ENCODE results near the gene TFDP1.
"Not testable (repeated sequence)": the region's sequence is repeated elsewhere in the genome, so short reads cannot be mapped to it uniquely, and the experiment has no call there.

Gene TFDP1

GRCh38 chr13:113550453-113550852, 34.1 kb upstream of the TFDP1 start:
- no peak for DNase-seq (ENCODE audit: low read depth in 2 of 2)

GRCh38 chr13:113551081-113552000, 33.2 kb upstream of the TFDP1 start:
- no peak for DNase-seq (ENCODE audit: low read depth in 2 of 2)

DNA sequence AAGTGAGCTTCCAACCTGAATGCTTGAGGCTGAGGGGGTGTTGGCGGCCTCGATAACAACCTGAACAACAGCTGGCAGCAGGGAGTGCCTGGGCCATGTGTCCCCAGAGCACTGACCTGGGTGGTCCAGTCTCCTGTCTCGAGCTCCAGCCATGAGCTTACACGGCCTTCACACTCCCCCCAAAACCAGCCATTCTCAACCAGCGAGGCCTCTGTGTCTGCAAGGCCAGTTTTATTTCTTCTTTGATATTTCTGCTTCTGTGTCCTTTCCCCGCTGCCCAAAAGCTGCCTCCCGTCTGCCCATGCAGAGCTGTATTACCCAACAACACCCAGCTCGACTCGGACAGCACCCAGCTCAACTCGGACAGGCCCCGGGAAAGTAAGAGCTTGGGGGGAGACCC, 32.5 kb upstream of the TFDP1 start:
- DNase-seq (ENCODE audit: low read depth in 2 of 2): no peak

GRCh38 chr13:113552786-113553434, 31.6 kb upstream of the TFDP1 start:
- DNase-seq (ENCODE audit: low read depth in 2 of 2): no peak

- DNase-seq (ENCODE audit: low read depth in 2 of 2): no peak
These were observed 30.8 kb upstream of the TFDP1 start for GRCh38 chr13:113553511-113554332.

GRCh38 chr13:113554333-113554700, 30.2 kb upstream of the TFDP1 start:
- DNase-seq (ENCODE audit: low read depth in 2 of 2): no peak

- no peak for DNase-seq (ENCODE audit: low read depth in 2 of 2)
These were observed 29.4 kb upstream of the TFDP1 start for GRCh38 chr13:113555141-113555540.

DNA sequence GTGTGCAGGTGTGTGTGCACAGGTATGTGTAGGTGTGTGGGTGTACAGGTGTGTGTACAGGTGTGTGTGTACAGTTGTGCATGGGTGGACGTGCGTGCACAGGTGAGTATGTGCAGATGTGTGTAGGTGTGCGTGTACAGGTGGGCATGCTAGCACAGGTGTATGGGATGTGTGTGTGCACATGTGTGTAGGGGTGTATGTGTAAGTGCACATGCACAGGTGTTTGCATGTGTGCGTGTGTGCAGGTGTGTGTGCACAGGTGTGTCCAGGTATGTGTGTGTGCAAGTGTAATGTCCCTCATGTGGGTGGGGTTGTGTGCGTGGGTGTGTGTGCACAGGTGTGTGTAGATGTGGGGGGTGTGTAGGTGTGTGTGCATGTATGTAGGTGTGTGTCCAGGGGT, 27.5 kb upstream of the TFDP1 start:
- no peak for DNase-seq (ENCODE audit: low read depth in 2 of 2)

DNA sequence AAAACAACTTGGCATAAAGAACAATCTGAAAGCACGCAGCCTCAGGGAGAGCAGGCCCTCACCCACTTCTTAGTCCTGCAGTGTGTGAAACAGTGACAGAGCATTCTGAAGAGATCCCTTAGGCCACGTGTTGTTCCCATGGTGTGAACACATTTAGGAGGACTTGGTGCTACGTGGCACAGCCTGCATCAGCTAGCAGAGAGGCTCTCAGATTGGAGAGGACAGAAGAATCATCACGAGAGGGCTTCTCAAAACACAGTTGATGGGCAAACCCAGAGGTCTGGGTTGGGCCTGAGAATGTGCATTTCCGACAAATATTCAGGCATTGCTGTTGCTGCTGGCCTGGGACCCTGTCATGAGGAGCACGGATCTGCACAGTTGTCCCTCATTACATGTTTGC, 26.1 kb upstream of the TFDP1 start:
- DNase-seq (ENCODE audit: low read depth in 2 of 2): no peak

DNA sequence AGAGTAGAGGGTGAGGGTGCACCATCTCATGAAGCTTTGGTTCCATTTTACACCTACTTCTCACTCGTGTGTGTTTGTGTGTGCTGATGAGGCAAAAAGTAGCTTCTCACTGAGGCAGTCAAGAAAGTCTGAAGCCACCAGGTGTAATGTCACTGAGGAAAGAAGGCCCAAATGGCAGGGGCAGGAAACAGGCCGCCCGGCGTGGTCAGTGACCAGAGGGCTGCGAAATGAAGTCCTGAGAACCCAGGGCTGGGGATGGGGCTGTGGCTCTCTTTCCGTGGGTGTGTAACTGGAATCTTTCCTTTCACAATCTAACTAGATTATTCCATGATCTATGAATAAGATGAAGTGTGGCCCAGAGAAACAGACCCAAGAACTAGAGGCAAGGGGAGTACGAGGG, 25.5 kb upstream of the TFDP1 start:
- no peak for DNase-seq (ENCODE audit: low read depth in 2 of 2)

- no peak for DNase-seq (ENCODE audit: low read depth in 2 of 2)
These were observed 24.5 kb upstream of the TFDP1 start for GRCh38 chr13:113559901-113560644.

GRCh38 chr13:113560645-113561416, 23.7 kb upstream of the TFDP1 start:
- no peak for DNase-seq (ENCODE audit: low read depth in 2 of 2)

DNA sequence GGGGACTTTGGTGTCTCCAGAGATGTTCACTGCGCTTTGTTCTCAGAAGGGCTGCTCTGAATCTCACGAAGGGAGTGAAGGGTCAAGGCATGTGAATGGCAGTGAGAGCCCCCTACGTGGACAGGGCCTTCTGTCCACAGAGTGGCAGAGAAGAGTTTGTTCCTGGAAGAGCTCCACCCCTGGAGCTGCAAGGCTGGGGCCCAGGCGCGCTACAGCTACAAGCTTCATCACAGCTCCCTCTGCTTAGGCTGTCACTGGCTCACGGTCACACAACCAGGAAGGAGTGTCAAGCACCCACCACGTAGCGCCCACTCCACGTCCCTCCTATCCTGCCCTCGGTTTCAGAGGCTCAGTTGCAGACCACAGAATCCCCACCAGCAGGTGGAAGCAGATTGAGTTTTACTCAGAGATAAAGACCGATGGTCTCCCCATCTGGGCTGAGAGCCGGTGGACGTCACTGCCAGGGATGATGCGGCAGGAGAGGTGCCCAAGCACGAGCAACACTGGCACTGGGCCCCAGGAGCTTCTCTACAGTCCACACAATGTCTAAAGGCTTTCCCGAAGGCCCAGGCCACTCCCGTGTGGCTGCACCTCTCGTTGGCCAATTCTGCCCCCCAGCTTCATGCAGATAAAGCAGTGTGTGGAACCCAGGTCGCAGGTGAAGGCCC, 23.0 kb upstream of the TFDP1 start:
- no peak for DNase-seq (ENCODE audit: low read depth in 2 of 2)

- DNase-seq (ENCODE audit: low read depth in 2 of 2): no peak
These were observed 22.3 kb upstream of the TFDP1 start for GRCh38 chr13:113562085-113562749.

- no peak for DNase-seq (ENCODE audit: low read depth in 2 of 2)
These were observed 21.7 kb upstream of the TFDP1 start for GRCh38 chr13:113562844-113563243.

GRCh38 chr13:113563511-113563910, 21.0 kb upstream of the TFDP1 start:
- DNase-seq (ENCODE audit: low read depth in 2 of 2): not testable (repeated sequence)

GRCh38 chr13:113564331-113565023, 20.1 kb upstream of the TFDP1 start:
- no peak for DNase-seq (ENCODE audit: low read depth in 2 of 2)

- DNase-seq (ENCODE audit: low read depth in 2 of 2): no peak
These were observed 18.9 kb upstream of the TFDP1 start for GRCh38 chr13:113565526-113566226.

DNA sequence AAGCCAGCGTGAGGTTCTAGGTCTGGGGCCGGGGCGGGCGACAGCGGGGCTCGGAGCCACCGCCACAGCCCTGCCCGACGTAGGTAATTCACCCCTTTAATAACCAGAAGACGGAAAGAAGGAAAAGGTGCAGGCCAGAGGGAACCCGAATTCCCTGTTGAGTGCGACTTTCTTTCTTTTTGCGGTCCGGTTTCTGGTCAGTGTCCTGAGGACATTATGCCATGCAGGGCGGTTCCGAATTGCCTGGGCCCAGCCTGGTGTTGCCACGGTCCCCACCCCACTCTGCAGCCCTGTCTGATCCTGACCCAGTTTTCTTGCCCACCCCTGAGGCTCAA, 18.4 kb upstream of the TFDP1 start:
- no peak for DNase-seq (ENCODE audit: low read depth in 2 of 2)
